Stimulated activated naive B cell treated with anti-CD40 and anti-IgM and Interleukin-4, amounts not matched to agents 10 μg/mL and 1 μg/mL and 100 μg/mL, for 72 hours (primary cell): ENCODE results near the gene MPO.

Source experiments
- ATAC-seq, 2 donors: fragments of 150-1000 bp; cut with Tn5 transposase; replicated peaks; 2 replicates each; pipeline ENCODE4 v1.10.0; 2021; ENCODE audit warnings: moderate library complexity in 1 of 2
- DNase-seq: peaks from one replicate; pipeline ENCODE4 v3.0.0; 2021
- H3K27ac Mint-ChIP-seq: one replicate; pipeline ENCODE4 v1.8.0; 2022; ENCODE audit warnings: mild to moderate bottlenecking, mixed read lengths
- H3K27me3 Mint-ChIP-seq, 2 donors: one replicate each; pipeline ENCODE4 v1.8.0; 2022; ENCODE audit warnings: mixed read lengths in 2 of 2
- H3K36me3 Mint-ChIP-seq, 2 donors: one replicate each; pipeline ENCODE4 v1.8.0; 2022; ENCODE audit warnings: mixed read lengths in 2 of 2, mild to moderate bottlenecking in 1 of 2
- H3K4me1 Mint-ChIP-seq, 2 donors: one replicate each; pipeline ENCODE4 v1.8.0; 2022; ENCODE audit warnings: mixed read lengths in 2 of 2, mild to moderate bottlenecking in 1 of 2
- H3K4me3 Mint-ChIP-seq, 2 donors: one replicate each; pipeline ENCODE4 v1.8.0; 2022; ENCODE audit warnings: mild to moderate bottlenecking in 2 of 2, mixed read lengths in 2 of 2, moderate library complexity in 1 of 2
- H3K9me3 Mint-ChIP-seq, 2 donors: one replicate each; pipeline ENCODE4 v1.8.0; 2022; ENCODE audit warnings: mixed read lengths in 2 of 2, mild to moderate bottlenecking in 1 of 2

The MPO gene

DNA sequence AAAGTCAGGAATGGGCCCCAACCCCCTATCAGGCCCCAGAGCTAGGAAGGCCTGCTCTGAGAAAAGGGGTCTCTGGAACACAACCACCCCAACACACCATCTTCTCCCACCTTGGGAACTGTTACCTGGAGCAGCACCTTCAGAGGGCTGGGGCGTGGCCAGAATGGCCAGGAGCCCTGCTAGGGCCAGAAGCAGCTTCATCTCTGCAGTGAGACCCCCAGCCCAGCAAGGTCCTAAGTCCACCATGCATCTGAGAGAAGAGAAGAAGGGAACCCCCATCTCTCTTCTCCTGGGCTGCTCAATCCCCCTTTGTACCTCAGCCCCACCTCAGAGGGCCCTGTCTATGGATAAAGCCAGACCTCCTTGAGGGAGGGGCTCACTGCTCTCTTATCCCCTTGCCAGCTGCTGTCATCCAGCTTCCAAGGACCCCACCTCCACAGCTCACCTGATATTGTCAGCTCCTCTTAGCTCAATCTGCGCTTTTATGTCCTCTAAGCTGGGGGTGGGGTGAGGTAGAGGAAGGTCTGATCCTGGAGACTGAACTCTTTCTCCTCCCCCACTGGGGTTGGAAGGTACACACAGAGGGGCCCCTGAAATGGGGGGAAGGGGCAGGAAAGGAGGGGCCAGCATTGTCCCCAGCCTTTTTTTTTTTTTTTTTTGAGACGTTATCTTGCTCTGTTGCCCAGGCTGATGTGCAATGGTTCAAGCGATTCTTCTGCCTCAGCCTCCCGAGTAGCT lies at the start of gene MPO:
MPO (minus strand) TSS at position 456 of the 738 bp plus-strand sequence; CDS start at position 279, 177 bp downstream.
- H3K36me3 Mint-ChIP-seq, result no peaks in the 10 kb centered on the region
- ATAC-seq, result no peak
- no peaks in the 10 kb centered on the region for H3K9me3 Mint-ChIP-seq
- H3K4me3 Mint-ChIP-seq, result no peak within 1 kb of the TSS
- H3K27ac Mint-ChIP-seq, result peak within 1 kb of the TSS; percentile 63
- H3K4me1 Mint-ChIP-seq, result peaks cover 0 to 1% of the 10 kb centered on the region in 2 donors
- no peak for DNase-seq
- peaks cover 26 to 35% of the 10 kb centered on the region in 2 donors for H3K27me3 Mint-ChIP-seq

GRCh38 chr17:58329810-58330537 lies 49.2 kb upstream of the MPO start:
- peaks cover 45 to 62% of the 10 kb centered on the region in 2 donors for H3K36me3 Mint-ChIP-seq
- ATAC-seq, result peak; percentile 8 to 11
- peaks cover 5 to 6% of the 10 kb centered on the region in 2 donors for H3K9me3 Mint-ChIP-seq
- peaks cover 16 to 39% of the 10 kb centered on the region in 2 donors for H3K27me3 Mint-ChIP-seq
- DNase-seq, result peak; percentile 63
- H3K4me1 Mint-ChIP-seq, result peaks cover 72 to 94% of the 10 kb centered on the region in 2 donors
- peak overlapping the region; percentile 100 for H3K4me3 Mint-ChIP-seq
- H3K27ac Mint-ChIP-seq, result peak overlapping the region; percentile 100

DNA sequence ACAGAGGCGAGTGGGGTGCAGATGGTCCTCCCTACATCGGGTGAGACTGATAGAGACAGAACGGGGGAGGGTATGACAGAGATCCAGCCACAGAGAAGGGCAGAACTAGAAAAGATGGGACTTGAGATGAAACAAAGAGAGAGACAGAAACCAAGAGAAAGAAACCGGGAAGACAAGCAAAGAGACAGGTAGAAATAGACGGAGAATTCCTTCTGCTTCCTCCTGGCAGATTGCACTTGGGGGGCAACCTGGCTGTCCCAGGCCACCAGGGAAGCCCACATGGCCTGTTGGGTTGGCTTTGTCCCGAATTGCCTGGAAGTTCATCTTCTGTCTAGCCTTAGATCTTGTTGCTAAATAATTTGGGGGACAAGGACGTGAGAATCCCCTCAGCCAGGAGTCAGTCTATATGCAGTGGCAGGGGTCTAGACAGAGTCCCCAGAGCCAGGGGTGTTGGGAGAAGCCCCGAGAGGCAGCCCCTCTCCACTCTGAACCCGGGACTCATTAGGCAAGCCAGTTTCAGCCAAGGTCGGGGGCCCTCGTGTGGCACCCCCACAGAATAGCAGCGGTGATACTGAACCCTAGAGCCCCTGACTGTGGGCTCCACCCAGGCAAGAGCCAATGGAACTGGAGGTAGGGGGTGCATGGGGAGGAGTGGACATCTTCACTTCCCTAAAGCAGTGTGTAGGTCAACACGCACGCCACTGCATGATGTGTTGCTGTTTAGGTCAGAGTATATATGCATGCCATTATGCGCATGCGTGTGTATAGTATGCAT lies 48.5 kb upstream of the MPO start:
- Mint-ChIP-seq H3K4me1 (peaks cover 66 to 89% of the 10 kb centered on the region in 2 donors), H3K36me3 (peaks cover 45 to 62% of the 10 kb centered on the region in 2 donors), H3K27me3 (peaks cover 16 to 39% of the 10 kb centered on the region in 2 donors), H3K4me3 (peak overlapping the region; percentile 81 to 100), H3K9me3 (peaks cover 5 to 6% of the 10 kb centered on the region in 2 donors), H3K27ac (peak overlapping the region; percentile 100)
- ATAC-seq, result peak; percentile 41 to 51
- peak; percentile 91 for DNase-seq

GRCh38 chr17:58328195-58329034 lies 47.7 kb upstream of the MPO start, which contains the start of gene TSPOAP1:
TSS of gene TSPOAP1 (minus strand) at chr17:58328795. CDS start at chr17:58327920, 875 bp downstream.
- Mint-ChIP-seq H3K27me3 (peaks cover 16 to 39% of the 10 kb centered on the region in 2 donors), H3K36me3 (peaks cover 45 to 62% of the 10 kb centered on the region in 2 donors)

GRCh38 chr17:58327363-58328194 lies 46.8 kb upstream of the MPO start:
- Mint-ChIP-seq H3K27me3 (peaks cover 16 to 39% of the 10 kb centered on the region in 2 donors), H3K4me3 (peak overlapping the region; percentile 81 to 100), H3K27ac (peak overlapping the region; percentile 100), H3K36me3 (peaks cover 40 to 55% of the 10 kb centered on the region in 2 donors), H3K4me1 (peaks cover 61 to 76% of the 10 kb centered on the region in 2 donors), H3K9me3 (peaks cover 5 to 6% of the 10 kb centered on the region in 2 donors)
- ATAC-seq (no peak), DNase-seq (peak; percentile 55)

More at GRCh38 chr17:58328195-58329034, 47.7 kb upstream of the MPO start, which contains the start of gene TSPOAP1:
- ATAC-seq, result peak; percentile 8 to 10
- Mint-ChIP-seq H3K4me3 (peak within 1 kb of the TSS; percentile 81 to 100), H3K9me3 (peaks cover 5 to 6% of the 10 kb centered on the region in 2 donors), H3K4me1 (peaks cover 65 to 82% of the 10 kb centered on the region in 2 donors), H3K27ac (peak within 1 kb of the TSS; percentile 100)
- DNase-seq, result peak; percentile 86

- peaks cover 56 to 69% of the 10 kb centered on the region in 2 donors for H3K4me1 Mint-ChIP-seq
- H3K9me3 Mint-ChIP-seq, result peaks cover 0 to 2% of the 10 kb centered on the region in 2 donors
- peak overlapping the region; percentile 58 to 100 for H3K4me3 Mint-ChIP-seq
- peaks cover 9 to 33% of the 10 kb centered on the region in 2 donors for H3K27me3 Mint-ChIP-seq
- peak overlapping the region; percentile 100 for H3K27ac Mint-ChIP-seq
- DNase-seq, result peak; percentile 15
- peaks cover 37 to 48% of the 10 kb centered on the region in 2 donors for H3K36me3 Mint-ChIP-seq
- ATAC-seq, result no peak
Measured at GRCh38 chr17:58326609-58327362, 46.1 kb upstream of the MPO start.

DNA sequence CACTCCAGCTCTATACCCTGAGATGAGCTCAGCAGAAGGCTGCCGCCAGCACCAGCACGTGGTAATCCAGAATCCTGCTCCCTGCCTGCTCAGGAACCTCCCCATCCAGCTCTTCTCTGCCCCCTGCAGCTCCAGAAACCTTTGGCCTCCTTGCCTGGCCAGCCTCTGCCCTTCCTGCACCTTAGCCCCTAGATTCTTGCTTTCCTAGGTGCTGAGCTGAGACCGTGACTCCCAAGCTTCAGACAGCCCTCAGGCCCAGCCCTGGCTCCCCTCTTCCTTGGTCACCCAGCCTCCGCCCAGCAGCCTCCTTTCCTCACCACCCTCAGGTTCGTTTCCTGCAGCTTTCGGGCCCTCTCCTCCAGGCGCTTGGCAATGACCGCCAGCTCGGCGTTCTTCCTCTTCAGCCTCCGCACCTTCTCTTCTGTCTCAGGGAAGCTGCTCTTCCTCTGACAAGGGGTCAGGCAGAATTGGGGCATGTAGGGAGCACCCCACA lies 45.3 kb upstream of the MPO start:
- Mint-ChIP-seq H3K4me1 (peaks cover 51 to 61% of the 10 kb centered on the region in 2 donors), H3K36me3 (peaks cover 29 to 40% of the 10 kb centered on the region in 2 donors), H3K27ac (peak overlapping the region; percentile 100), H3K27me3 (peaks cover 2 to 26% of the 10 kb centered on the region in 2 donors), H3K9me3 (no peaks in the 10 kb centered on the region), H3K4me3 (peak overlapping the region; percentile 40 to 100)
- ATAC-seq (no peak), DNase-seq (peak; percentile 29)

DNA sequence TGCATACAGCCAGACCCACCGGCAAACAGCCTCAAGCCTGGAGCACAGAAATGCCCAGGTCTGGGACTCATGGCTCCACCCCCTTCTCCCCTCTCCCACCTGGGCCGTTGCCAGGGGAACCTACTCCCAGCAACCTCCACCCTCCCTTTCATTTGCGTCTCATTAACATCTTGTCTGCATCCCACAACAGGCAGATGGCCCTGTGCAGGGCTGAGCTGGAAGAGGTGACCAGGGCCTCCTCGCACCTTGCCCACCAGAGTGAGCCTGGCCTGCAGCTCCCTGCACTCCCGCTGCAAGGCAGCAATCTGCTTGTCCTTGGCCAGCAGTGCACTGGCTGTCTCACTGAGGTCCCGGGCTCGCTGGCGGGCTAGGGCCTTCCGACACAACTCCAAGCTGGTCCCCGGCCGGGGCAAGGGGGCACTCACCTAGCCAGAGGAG lies 44.6 kb upstream of the MPO start:
- ATAC-seq (no peak), DNase-seq (peak; percentile 27)
- Mint-ChIP-seq H3K36me3 (peaks cover 22 to 33% of the 10 kb centered on the region in 2 donors), H3K4me3 (peak overlapping the region; percentile 68 to 73), H3K9me3 (no peaks in the 10 kb centered on the region), H3K4me1 (peaks cover 47 to 54% of the 10 kb centered on the region in 2 donors), H3K27me3 (peaks cover 0 to 21% of the 10 kb centered on the region in 2 donors), H3K27ac (peak overlapping the region; percentile 100)

GRCh38 chr17:58324409-58325288 lies 43.9 kb upstream of the MPO start:
- Mint-ChIP-seq H3K36me3 (peaks cover 17 to 28% of the 10 kb centered on the region in 2 donors), H3K27me3 (peaks cover 0 to 20% of the 10 kb centered on the region in 2 donors), H3K9me3 (no peaks in the 10 kb centered on the region), H3K4me1 (peaks cover 42 to 48% of the 10 kb centered on the region in 2 donors), H3K4me3 (peak overlapping the region; percentile 68 to 73), H3K27ac (peak overlapping the region; percentile 100)
- ATAC-seq (no peak), DNase-seq (peak; percentile 43)

GRCh38 chr17:58324056-58324408 lies 43.3 kb upstream of the MPO start:
- H3K27ac Mint-ChIP-seq, result peak overlapping the region; percentile 57
- peaks cover 12 to 22% of the 10 kb centered on the region in 2 donors for H3K36me3 Mint-ChIP-seq
- peaks cover 0 to 20% of the 10 kb centered on the region in 2 donors for H3K27me3 Mint-ChIP-seq
- no peak overlapping the region for H3K4me3 Mint-ChIP-seq
- ATAC-seq (no peak), DNase-seq (no peak)
- peaks cover 37 to 42% of the 10 kb centered on the region in 2 donors for H3K4me1 Mint-ChIP-seq
- no peaks in the 10 kb centered on the region for H3K9me3 Mint-ChIP-seq
